ENCODE measurements around the gene TNRC18. TPM values are rescaled to one million over a fixed set of nuclear protein-coding genes. Genes with fewer than 3 reads are reported as not detected.

TNRC18 gene
- total RNA-seq, 1 experiment from 2014 or later = 91.7 TPM

DNA sequence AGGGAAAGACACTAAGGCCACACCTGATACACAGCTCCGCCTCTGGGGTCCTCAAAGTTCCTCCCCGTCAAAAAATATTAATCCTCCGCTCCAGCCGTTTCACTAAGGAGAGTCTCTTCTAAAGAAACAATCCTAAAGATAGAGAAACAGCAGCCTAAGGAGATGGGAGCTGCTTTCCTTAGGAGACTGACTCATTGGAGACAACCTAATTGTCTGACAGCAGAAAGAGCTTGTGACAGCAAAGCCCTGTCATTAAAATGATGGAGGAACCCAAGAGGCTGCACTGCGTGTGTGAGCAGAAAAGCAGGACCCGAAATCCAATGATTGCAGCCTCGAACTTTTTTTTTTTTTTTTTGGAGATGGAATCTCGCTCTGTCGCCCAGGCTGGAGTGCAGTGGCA is 44.0 kb upstream of the TNRC18 start:
- H3K9me3 ChIP-seq (ENCODE audit: low read depth, low read length, poor library complexity, severe bottlenecking) = no peaks in the 10 kb centered on the region
- TF ChIP-seq EZH2 (IDR thresholded peaks at IDR 0.05; ENCODE audit: borderline replicate concordance, low read depth, low read length, poor library complexity, severe bottlenecking) = no peak
- TF ChIP-seq, protein P1, sequence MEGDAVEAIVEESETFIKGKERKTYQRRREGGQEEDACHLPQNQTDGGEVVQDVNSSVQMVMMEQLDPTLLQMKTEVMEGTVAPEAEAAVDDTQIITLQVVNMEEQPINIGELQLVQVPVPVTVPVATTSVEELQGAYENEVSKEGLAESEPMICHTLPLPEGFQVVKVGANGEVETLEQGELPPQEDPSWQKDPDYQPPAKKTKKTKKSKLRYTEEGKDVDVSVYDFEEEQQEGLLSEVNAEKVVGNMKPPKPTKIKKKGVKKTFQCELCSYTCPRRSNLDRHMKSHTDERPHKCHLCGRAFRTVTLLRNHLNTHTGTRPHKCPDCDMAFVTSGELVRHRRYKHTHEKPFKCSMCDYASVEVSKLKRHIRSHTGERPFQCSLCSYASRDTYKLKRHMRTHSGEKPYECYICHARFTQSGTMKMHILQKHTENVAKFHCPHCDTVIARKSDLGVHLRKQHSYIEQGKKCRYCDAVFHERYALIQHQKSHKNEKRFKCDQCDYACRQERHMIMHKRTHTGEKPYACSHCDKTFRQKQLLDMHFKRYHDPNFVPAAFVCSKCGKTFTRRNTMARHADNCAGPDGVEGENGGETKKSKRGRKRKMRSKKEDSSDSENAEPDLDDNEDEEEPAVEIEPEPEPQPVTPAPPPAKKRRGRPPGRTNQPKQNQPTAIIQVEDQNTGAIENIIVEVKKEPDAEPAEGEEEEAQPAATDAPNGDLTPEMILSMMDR (conservative IDR thresholded peaks at IDR 0.05; ENCODE audit: low read depth, low read length) = no peak
- ChIA-PET POLR2A (ENCODE audit: low non-redundant PET) (no interaction called here), CTCF (interaction anchor here (0.6 to 1.1 kb wide), 2 partner anchors 29 to 227 kb away, joined by 3 read pairs; no protein-coding TSS in a partner anchor)
- intact Hi-C loops (cut with micrococcal nuclease; ENCODE audit: unreplicated experiment) = no loop called here
- no peak overlapping the region for H3K27ac ChIP-seq (ENCODE audit: low read depth, low read length, poor library complexity, severe bottlenecking)
- H3K36me3 ChIP-seq (ENCODE audit: insufficient read depth, low read length, poor library complexity, severe bottlenecking) = no peaks in the 10 kb centered on the region
- no peak overlapping the region for H3K4me3 ChIP-seq (ENCODE audit: low read depth, low read length, poor library complexity, severe bottlenecking)
- no peaks in the 10 kb centered on the region for H3K4me1 ChIP-seq (ENCODE audit: insufficient read depth, low read length, poor library complexity, severe bottlenecking)
- no TSS peak for BruUV-seq (replicated peaks)
- no peaks in the 10 kb centered on the region for H3K27me3 ChIP-seq (replicated peaks; ENCODE audit: insufficient read depth, low read depth, low read length, poor library complexity)
- DNase-seq (ENCODE audit: low spot score) = no peak

DNA sequence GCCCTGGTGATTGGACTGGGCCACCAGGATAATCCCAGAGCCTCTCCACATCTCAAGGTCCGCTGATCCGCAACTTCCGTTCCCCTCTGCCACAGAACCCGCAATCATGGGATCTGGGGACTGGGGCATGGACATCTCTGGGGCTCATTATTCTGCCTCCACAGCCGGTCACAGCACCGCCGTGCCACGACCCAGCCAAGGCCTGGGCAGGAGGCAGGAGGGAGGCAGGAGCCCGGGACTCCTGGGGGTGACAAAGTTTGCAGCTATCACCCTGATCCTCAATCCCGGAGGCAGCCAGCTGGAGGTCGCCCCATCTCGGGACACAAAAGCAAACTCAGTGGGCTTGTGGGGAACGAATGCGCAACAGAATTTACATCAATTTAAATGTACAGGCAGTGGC is 42.9 kb upstream of the TNRC18 start:
- POLR2A ChIA-PET (ENCODE audit: low non-redundant PET) = no interaction called here
- H3K27ac ChIP-seq (ENCODE audit: low read depth, low read length, poor library complexity, severe bottlenecking) = no peak overlapping the region
- BruUV-seq (replicated peaks) = no TSS peak
- H3K27me3 ChIP-seq (replicated peaks; ENCODE audit: insufficient read depth, low read depth, low read length, poor library complexity) = no peaks in the 10 kb centered on the region
- H3K4me3 ChIP-seq (ENCODE audit: low read depth, low read length, poor library complexity, severe bottlenecking) = no peak overlapping the region
- no peaks in the 10 kb centered on the region for H3K36me3 ChIP-seq (ENCODE audit: insufficient read depth, low read length, poor library complexity, severe bottlenecking)
- no peaks in the 10 kb centered on the region for H3K9me3 ChIP-seq (ENCODE audit: low read depth, low read length, poor library complexity, severe bottlenecking)
- TF ChIP-seq EZH2 (IDR thresholded peaks at IDR 0.05; ENCODE audit: borderline replicate concordance, low read depth, low read length, poor library complexity, severe bottlenecking) = no peak
- TF ChIP-seq, protein P1 (conservative IDR thresholded peaks at IDR 0.05; ENCODE audit: low read depth, low read length) = no peak
- CTCF ChIA-PET = interaction anchor here (1.1 kb wide), 1 partner anchor 226 kb away, joined by 3 read pairs; no protein-coding TSS in a partner anchor
- no peaks in the 10 kb centered on the region for H3K4me1 ChIP-seq (ENCODE audit: insufficient read depth, low read length, poor library complexity, severe bottlenecking)
- no peak for DNase-seq (ENCODE audit: low spot score)
- intact Hi-C loops (cut with micrococcal nuclease; ENCODE audit: unreplicated experiment) = no loop called here

DNA sequence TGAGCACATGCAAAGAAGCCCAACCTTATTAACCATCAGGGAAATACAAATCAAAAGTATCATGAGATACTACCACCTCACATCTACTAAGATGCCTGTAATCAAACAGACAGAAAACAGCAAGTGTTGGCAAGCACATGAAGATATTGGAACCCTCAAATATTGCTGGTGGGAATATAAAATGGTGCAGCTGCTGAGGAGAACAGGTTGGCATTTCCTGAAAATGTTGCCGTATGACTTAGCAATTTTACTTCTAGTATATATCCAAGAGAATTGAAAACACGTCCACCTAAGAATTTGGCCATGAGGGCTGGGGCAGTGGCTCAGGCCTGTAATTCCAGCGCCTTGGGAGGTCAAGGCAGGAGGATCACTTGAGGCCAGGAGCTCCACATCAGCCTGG is 39.4 kb upstream of the TNRC18 start:
- CTCF ChIA-PET = no interaction called here

More for the DNA sequence above, 39.4 kb upstream of the TNRC18 start:
- Histone ChIP-seq H3K36me3 (ENCODE audit: insufficient read depth, low read length, poor library complexity, severe bottlenecking) (no peaks in the 10 kb centered on the region), H3K27ac (ENCODE audit: low read depth, low read length, poor library complexity, severe bottlenecking) (no peak overlapping the region), H3K4me3 (ENCODE audit: low read depth, low read length, poor library complexity, severe bottlenecking) (no peak overlapping the region), H3K27me3 (replicated peaks; ENCODE audit: insufficient read depth, low read depth, low read length, poor library complexity) (no peaks in the 10 kb centered on the region), H3K4me1 (ENCODE audit: insufficient read depth, low read length, poor library complexity, severe bottlenecking) (no peaks in the 10 kb centered on the region), H3K9me3 (ENCODE audit: low read depth, low read length, poor library complexity, severe bottlenecking) (no peaks in the 10 kb centered on the region)
- POLR2A ChIA-PET (ENCODE audit: low non-redundant PET) = no interaction called here
- no peak for DNase-seq (ENCODE audit: low spot score)
- BruUV-seq (replicated peaks) = no TSS peak
- TF ChIP-seq, protein P1 (conservative IDR thresholded peaks at IDR 0.05; ENCODE audit: low read depth, low read length) = no peak
- no peak for TF ChIP-seq EZH2 (IDR thresholded peaks at IDR 0.05; ENCODE audit: borderline replicate concordance, low read depth, low read length, poor library complexity, severe bottlenecking)
- intact Hi-C loops (cut with micrococcal nuclease; ENCODE audit: unreplicated experiment) = loop anchor here (5.0 kb wide), 1 partner anchor 221 kb away; no protein-coding TSS in a partner anchor
